SK-N-DZ (cell line): Measurements from ENCODE around the gene KRTAP9-7.
"Not testable (repeated sequence)": the region's sequence is repeated elsewhere in the genome, so short reads cannot be mapped to it uniquely, and the experiment has no call there.

ENCODE experiments used
- DNase-seq: peaks from one replicate; pipeline ENCODE4 v3.0.0-alpha.2; 2015; ENCODE audit warnings: low spot score

The KRTAP9-7 gene

DNA sequence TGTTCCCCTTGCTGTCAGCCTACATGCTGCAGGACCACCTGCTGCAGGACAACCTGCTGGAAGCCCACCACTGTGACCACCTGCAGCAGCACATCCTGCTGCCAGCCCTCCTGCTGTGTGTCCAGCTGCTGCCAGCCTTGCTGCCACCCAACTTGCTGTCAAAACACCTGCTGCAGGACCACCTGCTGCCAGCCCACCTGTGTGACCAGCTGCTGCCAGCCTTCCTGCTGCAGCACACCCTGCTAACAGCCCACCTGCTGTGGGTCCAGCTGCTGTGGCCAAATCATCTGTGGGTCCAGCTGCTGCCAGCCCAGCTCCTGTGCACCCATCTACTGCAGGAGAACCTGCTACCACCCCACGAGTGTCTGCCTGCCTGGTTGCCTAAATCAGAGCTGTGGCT, 4.2 kb upstream of the KRTAP9-7 start:
- DNase-seq, result not testable (repeated sequence)

DNA sequence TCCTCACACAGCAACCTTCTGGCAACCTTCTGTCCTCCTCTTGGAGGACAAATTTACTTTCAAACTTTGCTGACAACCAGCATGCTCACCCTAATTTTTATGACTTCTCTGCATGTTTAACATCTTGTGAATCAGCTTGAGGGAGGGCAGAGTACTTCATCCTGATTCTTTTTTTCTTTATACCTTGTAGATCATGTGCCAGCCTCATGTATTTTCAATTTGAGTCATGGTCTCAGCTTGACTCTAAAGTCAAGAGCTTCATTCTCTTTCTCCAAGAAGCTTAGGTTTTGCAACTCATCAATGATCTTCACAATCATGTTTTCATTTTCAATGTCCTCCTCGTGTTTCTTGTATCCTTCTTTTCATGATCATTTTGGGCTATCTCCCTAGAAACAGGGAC, 3.6 kb upstream of the KRTAP9-7 start:
- no peak for DNase-seq

DNA sequence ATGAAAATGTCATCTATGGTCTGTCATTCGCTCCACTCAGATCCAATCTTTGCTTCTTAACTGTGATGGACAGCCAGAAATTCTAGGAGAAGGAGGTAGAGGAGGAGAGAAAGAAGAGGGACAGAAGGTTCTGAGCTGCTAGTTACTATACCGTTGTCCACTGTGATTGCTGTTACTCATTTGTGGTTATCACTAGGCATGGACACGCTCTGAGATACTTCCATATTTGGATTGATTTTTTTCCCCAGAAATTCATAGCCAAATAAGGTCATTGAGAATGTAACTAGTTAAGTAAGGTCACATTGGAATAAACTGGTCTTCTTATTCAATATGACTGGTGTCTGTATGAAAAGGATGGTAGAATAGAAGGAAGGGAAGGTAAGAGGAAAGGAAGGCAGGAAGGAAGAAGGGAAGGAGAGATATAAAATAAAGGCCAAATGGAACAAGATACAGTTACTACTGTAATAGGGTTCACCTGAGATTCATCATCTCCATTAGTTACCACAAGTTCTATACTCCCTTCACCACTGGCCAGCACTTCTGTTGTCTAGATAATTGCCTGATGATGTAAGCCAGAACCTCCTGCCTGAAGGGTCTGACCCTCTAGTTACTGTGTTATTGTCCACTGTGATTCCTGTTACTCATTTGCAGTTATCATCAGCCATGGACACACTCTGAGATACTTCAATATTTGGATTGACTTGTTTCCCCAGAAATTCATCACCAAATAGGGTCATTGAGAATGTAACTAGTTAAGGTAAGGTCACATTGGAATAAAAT, 2.9 kb downstream of the KRTAP9-7 start:
- DNase-seq, result peak; percentile 0

DNA sequence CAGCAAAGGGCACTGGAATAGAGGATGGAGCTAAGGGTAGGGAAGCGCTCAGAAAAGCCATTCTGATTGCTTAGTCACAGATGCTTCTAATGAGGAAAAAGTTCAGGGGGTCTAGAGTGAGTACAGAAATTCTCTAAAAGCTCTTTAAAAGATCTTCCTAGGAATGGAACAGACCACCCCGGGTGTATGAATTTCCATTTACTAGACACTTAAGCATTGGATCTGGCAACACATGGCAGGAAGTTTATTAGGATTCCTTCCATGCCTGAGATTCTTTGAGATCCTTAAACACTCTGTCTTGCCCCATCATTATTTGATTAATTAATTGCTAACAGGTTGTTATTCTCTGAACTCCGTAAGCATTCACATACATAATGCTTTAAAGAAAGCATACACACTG, 8.5 kb downstream of the KRTAP9-7 start:
- DNase-seq, result peak; percentile 0

DNA sequence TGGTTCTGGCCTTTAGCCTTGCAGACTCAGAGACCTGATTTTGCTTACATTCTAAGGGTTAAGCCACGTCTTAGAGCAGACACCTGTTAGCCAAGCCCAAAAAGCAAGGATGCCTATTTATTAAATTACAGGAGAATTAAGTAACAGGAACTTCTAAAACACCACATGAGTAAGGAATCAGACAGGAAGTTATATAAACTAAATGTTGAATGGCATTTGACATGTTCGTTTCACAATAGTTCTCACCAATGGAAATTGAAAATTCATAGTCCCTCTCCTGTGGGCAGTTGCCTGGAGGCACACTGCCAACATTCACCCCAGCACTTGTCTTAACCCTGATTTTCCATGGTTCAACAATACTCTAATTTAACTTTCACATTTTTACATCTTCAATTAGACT, 9.0 kb downstream of the KRTAP9-7 start:
- peak; percentile 0 for DNase-seq

DNA sequence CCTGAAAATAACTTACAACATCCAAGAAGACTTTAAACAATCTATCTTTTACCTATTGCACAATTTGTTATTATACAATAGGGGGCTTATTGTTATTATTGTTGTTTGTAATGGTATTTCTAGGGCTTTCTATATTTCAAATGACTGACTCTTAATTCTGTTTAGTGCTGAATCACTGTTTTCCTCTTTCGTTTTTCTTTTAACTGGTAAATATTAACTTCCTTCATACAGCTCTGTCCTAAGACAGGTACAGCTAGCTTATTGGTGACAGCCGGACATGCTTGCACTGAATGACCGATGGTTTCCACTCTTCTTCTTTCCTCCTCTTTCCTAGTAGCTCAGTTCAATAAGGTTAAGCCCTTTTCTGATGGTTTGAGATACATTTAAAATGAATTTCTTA, 11.6 kb downstream of the KRTAP9-7 start:
- no peak for DNase-seq

DNA sequence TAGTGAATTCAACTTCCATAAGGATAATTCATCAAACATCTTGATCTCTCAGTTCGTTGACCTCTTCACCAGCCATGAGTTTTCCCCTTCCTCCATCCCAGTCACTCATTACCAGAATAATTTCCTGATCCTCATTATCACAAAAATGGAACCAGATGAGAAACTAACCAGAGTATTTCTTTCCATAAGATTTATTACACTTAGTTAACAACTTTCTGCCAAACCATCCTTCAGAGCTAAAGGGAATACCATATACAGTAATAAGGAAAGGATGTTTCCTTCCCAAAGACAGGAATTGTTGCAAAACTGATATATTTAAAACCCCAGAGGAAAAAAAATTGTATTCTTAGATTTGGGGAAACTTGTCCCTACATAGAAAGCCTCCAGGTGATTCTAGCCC, 18.5 kb downstream of the KRTAP9-7 start:
- no peak for DNase-seq

DNA sequence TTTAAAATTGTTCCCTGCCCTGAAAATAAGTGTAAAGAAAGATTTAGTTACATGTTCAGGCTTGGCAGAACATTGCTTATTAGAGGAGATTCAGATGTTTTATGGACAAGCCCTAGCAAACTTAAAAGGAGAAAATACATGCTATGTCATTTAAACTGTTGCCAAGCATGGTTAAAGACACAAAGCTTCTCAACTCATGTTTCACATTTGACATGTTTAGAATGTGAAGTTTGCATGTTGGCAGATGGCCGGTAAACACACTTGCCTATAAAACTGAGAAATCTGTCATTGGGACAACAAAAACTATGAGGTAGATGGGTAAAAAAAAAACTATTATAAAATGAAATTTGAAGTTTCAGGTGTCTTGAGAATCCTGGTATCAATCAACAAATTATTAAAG, 21.3 kb downstream of the KRTAP9-7 start:
- DNase-seq, result no peak

DNA sequence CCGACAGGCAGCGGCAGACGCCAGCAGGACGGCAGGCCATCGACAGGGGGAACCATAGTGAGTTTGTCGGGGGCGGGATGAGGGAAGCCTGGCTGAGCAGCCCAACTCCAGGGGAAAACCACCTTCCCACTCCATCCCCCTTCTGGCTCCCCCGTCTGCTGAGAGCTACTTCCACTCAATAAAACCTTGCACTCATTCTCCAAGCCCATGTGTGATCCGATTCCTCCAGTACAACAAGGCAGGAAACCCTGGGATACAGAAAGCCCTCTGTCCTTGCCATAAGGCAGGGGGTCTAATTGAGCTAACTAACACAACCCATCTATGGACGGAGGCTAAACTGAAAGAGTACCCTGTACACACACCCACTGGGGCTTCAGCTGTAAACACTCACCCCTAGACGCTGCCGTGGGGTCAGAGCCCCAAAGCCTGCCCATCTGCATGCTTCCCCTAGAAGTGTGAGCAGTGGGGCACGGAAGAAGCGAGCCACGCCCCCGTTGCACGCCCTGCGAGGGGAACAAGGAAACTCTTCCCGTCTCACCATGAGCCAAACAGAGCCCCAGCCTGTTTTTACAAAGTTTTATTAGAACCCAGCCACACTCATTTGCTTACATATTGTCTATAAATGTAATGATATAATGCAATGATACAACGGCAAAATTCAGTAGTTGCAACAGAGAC, 23.1 kb downstream of the KRTAP9-7 start:
- DNase-seq, result no peak

DNA sequence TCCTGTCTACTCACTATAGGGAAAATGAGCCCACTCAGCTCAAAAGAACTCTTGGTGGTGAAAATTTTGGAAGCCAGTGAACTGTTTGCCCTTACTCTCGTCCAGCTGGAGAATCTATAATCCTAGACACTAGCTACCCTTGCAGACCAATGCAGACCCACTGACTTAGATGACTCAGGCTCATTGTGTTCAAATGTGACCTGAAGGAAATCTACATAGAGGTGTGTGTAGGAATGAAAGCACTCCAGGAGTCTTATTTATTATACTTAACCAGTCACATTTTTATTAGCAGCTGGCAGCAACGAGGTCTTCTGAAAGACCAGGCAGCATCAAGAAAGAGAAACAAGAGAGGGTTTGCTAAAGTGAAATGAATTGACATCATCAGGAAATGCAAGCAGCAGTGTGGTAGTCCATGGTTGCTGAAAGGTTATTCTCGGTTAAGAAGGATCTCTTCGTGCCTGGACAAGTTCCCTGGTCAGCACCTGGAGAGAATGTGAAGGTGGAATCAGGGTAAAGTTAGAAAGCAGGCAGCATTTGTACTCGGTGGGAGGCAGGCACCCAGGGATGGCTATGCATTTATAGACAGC, 25.8 kb downstream of the KRTAP9-7 start:
- no peak for DNase-seq

DNA sequence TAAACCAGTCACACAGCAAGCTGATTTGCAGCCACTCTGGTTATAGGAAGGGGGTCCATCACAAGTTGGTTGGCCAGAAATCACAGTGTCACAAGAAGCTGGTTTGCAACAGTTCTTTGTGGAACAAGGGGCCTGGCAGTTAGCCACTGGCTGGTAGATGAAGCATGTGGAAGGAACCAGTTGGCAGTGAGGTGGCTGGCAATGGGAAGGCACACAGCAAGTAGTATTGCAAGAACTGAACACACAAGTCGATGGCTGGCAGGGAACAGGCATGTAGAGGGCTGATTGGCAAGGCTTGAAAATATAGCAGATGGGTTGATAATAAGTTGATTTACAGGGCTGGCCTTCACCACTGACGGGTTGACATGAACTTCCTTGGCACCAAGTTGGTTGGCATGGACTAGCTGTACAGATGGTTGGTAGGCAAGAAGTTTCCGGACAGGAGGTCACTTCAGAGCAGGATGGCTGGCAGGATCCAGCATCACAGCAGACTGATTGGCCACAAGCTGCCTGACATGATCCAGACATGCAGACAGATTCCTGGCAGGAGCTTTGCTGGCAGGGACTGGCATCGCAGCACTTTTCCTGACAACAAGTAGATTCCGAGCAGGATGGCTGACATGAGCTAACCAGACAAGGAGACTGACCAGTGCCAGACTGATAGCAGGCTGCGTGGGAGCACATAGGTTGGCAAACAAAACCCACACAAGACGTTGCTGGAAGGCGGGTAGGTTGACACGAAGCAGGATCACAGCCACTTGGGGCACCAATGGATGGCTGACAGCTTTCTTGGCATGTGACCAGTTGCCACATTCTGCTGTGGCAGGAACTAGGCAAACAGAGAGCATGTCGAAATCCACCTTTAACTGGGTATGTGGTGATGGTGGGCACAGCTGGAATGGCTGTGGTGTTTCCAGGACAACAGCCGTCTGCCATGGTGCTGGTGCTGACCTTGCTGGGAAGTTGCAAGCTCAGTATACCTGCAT, 26.7 kb downstream of the KRTAP9-7 start, which contains the start of gene KRTAP29-1:
TSS of gene KRTAP29-1 (minus strand) at position 936 of the 986 bp plus-strand sequence. CDS start at position 936, 0 bp downstream.
- no peak for DNase-seq

DNA sequence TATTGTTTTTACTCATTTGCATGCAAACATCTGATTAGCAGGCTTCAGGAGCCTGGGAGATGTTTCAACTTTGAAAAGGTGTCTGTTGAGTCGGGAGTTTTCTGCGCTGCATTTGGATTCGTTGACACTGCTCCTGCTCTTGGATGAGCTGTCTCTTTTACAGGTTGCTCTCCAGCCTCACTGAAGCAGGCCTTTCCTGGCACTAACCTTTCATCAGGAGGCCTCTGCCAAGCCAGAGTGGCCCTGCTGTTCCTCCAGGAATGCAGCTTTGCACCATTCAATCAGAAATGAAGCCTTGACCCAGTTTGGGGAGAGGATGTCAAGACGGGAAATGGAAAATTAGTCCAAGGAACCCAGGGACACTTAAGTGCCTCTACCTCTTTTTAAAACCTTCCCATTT, 27.5 kb downstream of the KRTAP9-7 start:
- no peak for DNase-seq

DNA sequence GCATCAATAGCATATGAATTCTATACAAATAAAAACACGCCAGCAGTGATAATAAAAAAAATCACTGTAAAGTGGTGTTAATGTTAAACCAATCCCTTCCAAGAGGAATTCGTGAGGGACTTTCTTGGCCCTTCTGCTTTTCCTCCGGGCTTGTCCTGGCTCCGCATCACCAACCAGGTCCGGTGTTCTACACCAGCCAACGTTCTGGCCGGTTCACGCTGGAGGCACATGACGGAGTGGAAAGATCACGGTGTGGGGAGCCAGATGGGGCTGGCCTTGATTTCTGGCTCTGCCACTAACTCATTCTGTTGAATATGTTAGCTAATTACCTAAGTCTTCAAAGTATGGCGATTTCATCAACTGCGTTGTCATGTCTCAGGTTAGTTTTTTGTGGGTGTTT, 28.6 kb downstream of the KRTAP9-7 start:
- DNase-seq, result no peak

DNA sequence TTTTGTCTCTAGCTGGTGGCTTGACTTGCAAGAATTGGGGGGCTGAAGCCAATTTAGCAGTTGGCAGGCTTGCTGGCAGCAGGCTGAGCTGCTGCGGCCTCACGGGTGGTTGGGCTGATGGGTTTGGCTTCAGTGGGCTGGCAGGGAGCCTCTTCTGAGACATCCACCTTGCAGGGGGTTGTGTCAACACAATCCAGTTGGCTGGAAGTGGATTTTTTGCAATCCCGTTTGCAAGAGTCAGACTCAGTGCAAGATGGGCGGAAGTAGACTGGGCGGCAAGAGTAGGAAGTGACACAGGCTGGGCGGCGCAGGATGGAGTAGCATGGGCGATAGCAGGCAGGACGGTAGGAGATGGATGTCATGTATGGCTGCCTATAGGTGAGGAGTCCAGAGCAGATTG, 32.1 kb downstream of the KRTAP9-7 start:
- no peak for DNase-seq

DNA sequence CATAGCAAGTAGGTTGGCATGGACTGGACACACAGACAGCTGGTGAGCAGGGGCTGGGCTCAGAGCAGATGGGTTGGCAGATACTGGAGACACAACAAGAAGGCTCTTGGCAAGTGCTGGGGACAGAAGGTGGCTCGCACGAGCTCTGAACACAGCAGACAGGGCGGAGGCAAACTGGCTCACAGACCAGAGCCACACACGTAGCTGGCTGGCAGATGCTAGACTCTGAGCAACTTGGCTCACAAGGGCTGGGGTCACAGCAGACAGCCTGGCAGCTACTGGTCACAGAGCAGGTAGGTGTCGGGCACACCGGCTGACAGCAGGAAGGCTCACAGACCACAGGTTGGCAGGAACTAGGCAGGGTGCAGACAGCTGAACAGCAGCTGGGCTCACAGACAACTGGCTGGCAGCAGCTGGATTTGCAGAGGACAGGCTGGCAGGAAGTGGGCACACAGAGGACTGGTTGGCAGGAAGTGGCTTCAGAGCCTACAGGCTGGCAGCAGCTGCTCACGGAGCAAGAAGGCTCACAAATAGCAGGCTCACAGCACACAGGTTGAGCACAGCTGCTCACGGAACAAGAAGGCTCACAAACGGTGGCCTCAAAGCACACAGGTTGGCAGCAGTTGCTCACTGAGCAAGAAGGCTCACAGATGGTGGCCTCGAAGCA, 32.9 kb downstream of the KRTAP9-7 start:
- DNase-seq, result no peak

DNA sequence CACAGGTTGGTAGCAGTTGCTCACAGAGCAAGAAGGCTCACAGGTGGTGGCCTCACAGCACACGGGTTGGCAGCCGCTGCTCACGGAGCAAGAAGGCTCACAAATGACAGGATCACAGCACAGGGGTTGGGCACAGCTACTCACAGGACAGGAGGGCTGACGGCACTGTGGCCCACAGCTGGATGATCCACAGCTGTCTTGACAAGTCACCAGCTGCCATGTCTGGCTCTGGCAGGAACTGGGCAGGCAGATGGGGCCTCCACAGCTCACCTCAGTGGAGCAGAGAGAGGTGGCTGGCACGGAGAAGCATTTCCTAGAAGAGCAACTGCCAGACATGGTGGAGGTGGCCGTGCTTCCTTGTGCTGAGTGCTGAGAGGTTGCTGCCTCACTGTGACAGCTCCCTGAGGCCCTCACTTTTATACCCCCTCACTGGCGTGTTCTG, 33.4 kb downstream of the KRTAP9-7 start, which contains the start of gene KRTAP16-1:
TSS of gene KRTAP16-1 (minus strand) at position 392 of the 442 bp plus-strand sequence. CDS start at position 336, 56 bp downstream.
- DNase-seq, result no peak

DNA sequence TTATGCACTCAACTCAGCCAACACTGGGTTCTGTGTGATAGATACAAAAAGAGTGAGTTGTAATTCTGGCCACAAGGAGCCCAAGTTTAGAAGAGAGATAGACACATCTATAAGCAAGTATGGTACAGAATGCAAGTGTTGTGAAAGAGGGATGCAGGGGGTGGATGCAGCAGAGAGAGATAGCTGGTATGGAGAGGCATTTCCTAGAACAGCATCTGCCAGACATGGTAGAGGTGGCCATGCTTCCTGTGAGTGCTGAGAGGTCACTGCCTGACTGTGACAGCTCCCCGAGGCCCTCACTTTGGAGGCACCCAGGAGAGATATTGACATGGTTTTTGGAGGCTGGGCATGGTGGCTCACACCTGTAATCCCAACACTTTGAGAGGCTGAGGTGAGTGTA, 35.6 kb downstream of the KRTAP9-7 start:
- no peak for DNase-seq

DNA sequence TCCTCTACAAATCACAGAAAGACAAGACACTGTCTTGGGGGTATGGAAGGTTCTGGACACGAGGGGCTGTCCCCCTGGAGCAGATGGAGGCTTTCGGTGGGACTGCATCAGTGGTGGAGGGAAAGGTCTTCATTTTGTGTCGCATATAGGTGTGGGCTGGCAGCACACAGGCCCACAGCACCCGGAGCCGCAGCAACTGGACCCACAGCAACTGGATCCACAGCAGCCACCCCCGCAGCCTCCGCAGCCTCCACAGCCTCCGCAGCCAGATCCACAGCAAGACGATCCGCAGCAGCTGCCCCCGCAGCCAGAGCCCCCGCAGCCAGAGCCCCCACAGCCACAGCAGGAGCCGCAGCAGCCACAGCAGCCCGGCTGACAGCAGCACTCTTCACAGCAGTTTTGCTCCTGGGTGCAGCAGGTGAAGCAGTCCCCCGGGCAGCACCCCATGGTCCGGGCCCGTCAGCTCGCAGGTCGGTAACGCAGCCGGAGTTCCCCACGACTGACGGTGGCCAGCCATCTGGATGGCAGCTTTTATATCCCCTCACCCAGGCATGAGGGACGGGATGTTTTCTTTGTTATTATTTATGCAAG, 39.8 kb downstream of the KRTAP9-7 start, which contains the start of gene KRTAP17-1:
TSS of gene KRTAP17-1 (minus strand) at position 507 of the 591 bp plus-strand sequence. CDS start at position 447, 60 bp downstream.
- DNase-seq, result no peak

DNA sequence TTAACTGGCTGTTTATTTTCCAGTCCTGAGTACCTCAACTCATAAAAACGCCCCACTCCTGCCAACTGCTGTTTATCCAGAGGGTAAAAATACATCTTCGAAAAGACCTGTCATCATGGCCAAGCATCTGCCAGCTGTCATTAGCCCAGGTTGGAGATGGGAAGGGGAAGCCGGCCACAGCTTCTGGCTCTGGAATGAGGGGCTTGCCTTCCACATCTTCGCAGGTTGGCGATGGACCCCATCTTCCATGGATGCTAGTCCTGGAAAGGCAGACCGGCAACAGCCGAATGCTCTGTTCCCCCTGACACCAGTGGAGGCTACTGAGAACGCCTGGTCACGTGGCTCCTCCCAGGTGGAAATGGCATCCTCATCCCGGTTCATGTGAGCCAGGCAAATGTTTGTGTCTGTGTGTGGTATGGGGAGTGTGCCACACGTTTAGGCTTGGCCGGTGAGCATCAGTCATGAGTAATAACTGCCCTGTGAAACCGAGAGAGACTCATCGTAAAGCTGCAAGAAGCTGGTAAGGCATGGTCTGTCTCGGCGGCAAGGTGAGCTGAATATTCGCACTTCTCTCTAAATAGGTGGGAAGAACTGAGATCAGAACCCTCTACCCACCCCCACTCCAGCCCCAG, 40.4 kb downstream of the KRTAP9-7 start:
- no peak for DNase-seq

DNA sequence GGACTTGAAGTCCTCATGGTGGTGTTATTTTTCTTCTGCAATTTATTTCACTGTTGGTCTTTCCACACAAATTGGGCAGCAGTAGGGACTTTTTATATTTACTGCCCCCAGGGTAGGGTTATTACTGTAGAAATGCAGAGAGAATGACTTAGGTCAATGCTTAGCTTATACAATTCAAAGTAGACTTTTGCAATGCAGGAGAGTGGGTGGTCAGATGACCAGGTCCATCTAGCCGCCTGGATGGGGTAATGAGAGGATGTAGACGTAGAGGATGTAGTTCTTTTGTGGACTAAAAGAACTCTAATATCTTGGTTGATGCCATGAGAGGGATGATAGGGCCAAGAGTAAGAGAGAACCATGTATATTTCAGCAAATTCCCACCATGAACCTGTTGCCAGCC, 42.7 kb downstream of the KRTAP9-7 start:
- DNase-seq, result no peak
